Right lung (tissue), 5 donors: ENCODE results near the gene HGFAC. TPM values are rescaled to one million over a fixed set of nuclear protein-coding genes. Genes with fewer than 3 reads are reported as not detected.
"Not testable (repeated sequence)": the region's sequence is repeated elsewhere in the genome, so short reads cannot be mapped to it uniquely, and the experiment has no call there.

Experiments used
- DNase-seq, 2 donors: peaks; one replicate each; pipeline ENCODE4 v3.0.0-alpha.2; 2013
- polyA plus RNA-seq, 5 donors: library from polyadenylated mRNA; unstranded; fragments of 120-200 nt; gene quantifications; one replicate each; pipeline versions ENCODE4 v1.2.1 to v1.2.3, GENCODE V29; 2013; ENCODE audit warnings: inconsistent platforms in 1 of 5, low replicate concordance in 1 of 5; ENCODE audit not compliant: insufficient read length in 5 of 5, insufficient read depth in 1 of 5

Gene HGFAC
- polyA plus RNA-seq, 5 donors, result 0.41 to 1.7 (median 0.90) TPM

- no peak for DNase-seq
Observed at GRCh38 chr4:3440979-3441500, 728 bp upstream of the HGFAC start.

- DNase-seq, result no peak
Observed at GRCh38 chr4:3442460-3442958, 741 bp downstream of the HGFAC start.

DNA sequence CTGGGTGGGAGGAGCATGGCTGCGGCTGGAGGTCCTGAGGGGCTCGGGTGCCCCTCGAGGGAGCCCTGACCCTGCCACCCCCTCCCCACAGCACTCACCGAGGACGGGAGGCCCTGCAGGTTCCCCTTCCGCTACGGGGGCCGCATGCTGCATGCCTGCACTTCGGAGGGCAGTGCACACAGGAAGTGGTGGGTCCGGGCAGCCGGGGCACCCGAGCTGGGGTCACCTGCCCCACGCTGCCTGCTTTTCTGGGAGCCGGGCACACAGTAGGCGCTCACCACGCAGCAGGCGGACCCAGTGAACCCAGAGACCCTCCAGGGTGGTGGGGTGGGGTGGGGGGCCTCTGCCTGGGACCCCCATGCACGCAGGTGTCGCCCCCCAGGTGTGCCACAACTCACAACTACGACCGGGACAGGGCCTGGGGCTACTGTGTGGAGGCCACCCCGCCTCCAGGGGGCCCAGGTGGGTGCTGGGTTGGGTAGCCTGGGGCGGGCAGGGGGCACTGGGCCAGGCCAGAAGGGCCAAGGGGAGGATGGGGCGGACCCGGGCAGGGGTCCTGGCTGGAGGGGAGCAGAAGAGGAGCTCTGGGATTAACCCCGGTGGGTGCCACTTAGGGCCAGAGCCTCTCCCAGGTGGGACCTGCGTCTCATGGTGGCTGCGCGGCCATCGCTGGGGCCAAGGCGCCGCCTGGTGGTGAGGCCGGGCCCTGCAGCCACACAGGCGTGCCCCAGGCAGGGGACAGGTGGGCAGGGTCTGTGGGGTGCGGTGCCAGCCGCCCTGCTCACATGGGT, 1.4 kb downstream of the HGFAC start:
- peak in 1 of 2 donors; percentile 20 for DNase-seq

- no peak for DNase-seq
Observed at GRCh38 chr4:3443750-3444309, 2.1 kb downstream of the HGFAC start.

DNA sequence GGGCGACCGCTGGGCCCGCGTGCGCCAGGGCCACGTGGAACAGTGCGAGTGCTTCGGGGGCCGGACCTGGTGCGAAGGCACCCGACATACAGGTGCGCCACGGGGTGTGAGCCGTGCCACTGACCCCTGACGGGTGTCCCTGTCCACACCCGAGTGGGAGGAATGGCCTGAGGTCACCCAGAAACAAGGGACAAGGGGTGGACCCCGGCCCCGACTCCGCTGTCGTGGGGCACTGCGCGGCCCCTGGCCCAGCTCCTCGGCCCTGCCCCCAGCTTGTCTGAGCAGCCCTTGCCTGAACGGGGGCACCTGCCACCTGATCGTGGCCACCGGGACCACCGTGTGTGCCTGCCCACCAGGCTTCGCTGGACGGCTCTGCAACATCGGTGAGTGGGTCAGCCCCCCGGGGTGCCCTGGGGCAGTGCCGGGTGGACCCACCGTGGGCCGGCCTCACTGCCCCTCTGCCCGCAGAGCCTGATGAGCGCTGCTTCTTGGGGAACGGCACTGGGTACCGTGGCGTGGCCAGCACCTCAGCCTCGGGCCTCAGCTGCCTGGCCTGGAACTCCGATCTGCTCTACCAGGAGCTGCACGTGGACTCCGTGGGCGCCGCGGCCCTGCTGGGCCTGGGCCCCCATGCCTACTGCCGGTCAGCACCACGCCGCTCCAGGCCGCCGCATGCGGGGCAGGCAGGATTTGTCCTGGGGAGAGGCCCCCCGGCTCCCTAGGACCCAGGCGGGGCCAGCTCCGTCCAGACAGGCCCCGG, 2.8 kb downstream of the HGFAC start:
- DNase-seq, result no peak

GRCh38 chr4:3445111-3445820, 3.5 kb downstream of the HGFAC start:
- DNase-seq, result peak in 1 of 2 donors; percentile 16

- DNase-seq, result no peak
Observed at GRCh38 chr4:3445829-3446545, 4.2 kb downstream of the HGFAC start.

DNA sequence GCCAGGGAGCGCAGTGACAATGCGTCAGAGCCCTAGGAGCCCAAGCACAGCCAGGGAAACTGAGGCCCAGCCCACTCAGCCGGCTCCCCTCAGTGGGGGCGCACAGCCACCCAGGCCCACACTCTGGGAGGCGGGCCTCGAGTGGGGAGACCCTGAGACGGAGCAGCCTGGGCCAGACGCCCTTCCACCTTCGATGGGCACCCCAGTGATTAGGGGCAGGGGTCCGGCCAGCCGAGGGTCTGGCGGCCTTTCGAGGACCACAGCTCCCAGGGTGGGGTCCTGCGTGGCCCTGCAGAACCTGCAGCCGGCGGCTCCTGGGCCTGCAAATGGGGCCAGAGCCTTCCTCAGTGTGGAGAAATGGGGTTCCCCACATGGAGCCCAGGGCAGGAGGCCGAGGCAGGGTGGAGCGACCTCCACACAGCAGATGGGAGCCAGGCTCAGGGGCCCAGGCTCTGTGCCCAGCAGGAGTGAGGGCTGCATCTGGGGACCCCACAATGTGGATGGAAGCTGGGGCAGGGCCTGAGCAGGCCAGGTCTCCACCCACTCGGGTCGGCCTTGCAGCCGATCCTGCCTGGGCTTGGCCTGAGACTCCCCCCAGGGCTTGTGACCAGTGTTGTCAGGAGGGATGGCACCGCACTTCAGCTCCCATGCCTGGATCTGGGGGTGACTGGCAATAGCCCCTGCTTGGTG, 5.0 kb downstream of the HGFAC start:
- no peak for DNase-seq

GRCh38 chr4:3447431-3448395, 5.9 kb downstream of the HGFAC start:
- DNase-seq, result no peak

DNA sequence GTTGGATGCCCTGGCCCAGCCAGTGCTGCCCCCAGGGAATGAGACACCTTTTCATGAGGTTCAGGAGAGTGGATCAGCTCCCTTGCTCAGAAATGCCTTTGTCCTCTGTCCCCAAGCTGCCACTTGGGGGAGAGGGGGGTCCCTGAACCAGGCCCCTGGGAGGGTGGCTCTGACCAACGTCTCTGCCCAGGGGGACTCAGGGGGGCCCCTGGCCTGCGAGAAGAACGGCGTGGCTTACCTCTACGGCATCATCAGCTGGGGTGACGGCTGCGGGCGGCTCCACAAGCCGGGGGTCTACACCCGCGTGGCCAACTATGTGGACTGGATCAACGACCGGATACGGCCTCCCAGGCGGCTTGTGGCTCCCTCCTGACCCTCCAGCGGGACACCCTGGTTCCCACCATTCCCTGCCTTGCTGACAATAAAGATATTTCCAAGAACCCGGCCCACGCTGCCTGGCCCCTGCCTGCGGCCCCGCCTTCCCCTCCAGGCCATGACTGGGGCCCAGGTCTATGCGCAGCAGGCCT, 7.3 kb downstream of the HGFAC start:
- no peak for DNase-seq

DNA sequence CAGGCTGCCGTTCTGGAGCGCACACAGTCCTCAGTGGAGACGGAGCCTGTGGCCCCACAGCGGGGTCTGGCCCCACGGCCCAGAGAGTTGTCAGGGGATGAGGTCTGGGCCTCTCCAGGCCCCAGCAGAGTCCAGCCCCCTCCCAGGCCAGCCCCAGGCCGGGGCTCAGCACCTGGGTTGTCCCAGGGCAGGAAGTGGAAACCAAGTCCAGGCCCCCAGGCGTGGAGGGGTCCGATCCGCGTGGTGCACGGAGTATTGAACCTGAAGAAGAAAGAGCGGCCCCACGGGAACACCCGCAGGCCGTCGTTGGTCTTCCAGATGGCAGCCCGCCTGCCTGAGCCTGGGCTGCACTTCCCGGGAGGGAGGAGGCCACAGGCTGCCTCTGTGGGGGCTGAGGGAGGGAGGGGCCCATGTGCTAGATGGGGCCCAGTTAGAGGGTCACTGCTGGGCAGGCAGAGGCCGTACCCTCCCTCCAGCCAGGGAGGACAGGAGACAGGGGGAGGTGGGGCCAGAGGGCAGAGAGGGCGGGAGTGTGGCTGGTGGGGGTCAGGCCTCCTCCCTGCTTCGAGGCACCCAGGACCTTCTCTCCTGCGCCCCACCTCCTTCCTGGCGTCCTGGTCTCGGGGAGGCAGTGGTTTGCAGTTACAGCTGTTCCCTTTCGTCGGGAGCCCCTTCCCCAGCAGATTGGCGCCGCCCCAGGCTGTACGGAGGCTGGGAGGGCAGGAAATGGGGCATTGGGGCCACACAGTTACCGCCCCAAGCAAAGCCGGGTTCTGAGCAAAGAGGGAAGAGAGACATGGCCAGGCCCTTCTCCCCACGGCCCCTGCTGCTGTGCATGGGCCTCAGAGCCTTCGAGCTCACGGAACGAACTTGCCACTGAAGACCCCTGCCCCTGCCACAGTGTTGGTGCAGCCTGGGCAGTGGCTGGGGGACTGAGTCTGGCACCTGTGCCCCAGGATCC, 8.1 kb downstream of the HGFAC start:
- DNase-seq, result no peak

DNA sequence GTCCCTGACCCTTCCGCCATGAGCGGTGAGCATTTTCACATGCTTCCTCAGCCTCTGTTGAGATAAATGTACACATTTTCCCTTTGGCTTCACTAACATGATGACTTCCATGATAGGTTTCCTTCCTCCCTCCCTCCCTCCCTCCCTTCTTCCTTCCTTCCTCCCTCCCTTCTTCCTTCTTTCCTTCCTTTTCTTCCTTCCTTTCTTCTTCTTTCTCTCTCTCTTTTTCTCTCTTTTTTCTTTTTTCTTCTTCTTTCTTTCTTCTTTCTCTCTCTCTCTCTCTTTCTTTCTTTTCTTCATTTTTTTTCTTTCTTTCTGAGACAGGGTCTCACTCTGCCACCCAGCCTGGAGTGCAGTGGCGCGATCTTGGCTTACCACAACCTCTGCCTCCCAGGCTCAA, 8.9 kb downstream of the HGFAC start:
- DNase-seq, result no peak

- DNase-seq, result no peak
Observed at GRCh38 chr4:3451956-3452355, 10.2 kb downstream of the HGFAC start.

DNA sequence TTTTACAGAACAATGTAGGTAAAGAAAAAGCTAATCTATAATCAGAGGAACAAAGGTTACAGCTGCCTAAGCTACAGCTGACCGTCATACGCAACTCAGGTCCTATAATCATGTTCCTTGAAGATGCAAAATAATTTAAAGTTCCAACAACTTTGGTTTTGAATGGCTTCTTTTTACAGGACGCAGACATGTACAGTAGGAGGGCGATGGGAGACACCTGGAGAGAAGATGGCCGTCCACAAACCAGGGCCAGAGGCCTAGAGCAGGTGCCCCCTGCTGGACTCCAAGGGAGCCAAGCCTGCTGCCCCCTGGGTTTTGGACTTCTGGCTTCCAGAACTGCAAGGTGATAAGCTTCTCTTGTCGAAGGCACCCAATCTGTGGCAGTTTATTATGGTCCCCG, 10.6 kb downstream of the HGFAC start:
- DNase-seq, result no peak

- DNase-seq, result not testable (repeated sequence)
Observed at GRCh38 chr4:3455596-3455995, 13.8 kb downstream of the HGFAC start.

- no peak for DNase-seq
Observed at GRCh38 chr4:3458371-3458770, 16.6 kb downstream of the HGFAC start.

- DNase-seq, result not testable (repeated sequence)
Observed at GRCh38 chr4:3459156-3459555, 17.4 kb downstream of the HGFAC start.

- DNase-seq, result no peak
Observed at GRCh38 chr4:3460926-3461325, 19.2 kb downstream of the HGFAC start.
